LNCAP (cell line): ENCODE measurements around the gene RHOBTB1.

Experiments
- CTCF ChIP-seq: fragments of 450-650 bp; IDR thresholded peaks from 2 replicates; pipeline ENCODE4 v1.5.1; 2017; ENCODE audit warnings: mild to moderate bottlenecking

RHOBTB1 gene

GRCh38 chr10:60916025-60916424 lies 28.0 kb downstream of the RHOBTB1 start:
- no peak for TF ChIP-seq CTCF

- TF ChIP-seq CTCF: no peak
These were observed 29.3 kb downstream of the RHOBTB1 start for GRCh38 chr10:60914690-60915141.

- TF ChIP-seq CTCF: no peak
These were observed 30.3 kb downstream of the RHOBTB1 start for GRCh38 chr10:60913657-60914056.

GRCh38 chr10:60913071-60913470 lies 30.9 kb downstream of the RHOBTB1 start:
- no peak for TF ChIP-seq CTCF

- no peak for TF ChIP-seq CTCF
These were observed 32.3 kb downstream of the RHOBTB1 start for GRCh38 chr10:60911715-60912114.

- no peak for TF ChIP-seq CTCF
These were observed 32.8 kb downstream of the RHOBTB1 start for GRCh38 chr10:60911216-60911615.

GRCh38 chr10:60910543-60910942 lies 33.4 kb downstream of the RHOBTB1 start:
- no peak for TF ChIP-seq CTCF

GRCh38 chr10:60908896-60909295 lies 35.1 kb downstream of the RHOBTB1 start:
- no peak for TF ChIP-seq CTCF
